ENCODE data around the gene JAGN1. TPM values are rescaled to one million over a fixed set of nuclear protein-coding genes. Genes with fewer than 3 reads are reported as not detected.

JAGN1 gene
- total RNA-seq, 1 donor from 2014 or later = 32.7 TPM

DNA sequence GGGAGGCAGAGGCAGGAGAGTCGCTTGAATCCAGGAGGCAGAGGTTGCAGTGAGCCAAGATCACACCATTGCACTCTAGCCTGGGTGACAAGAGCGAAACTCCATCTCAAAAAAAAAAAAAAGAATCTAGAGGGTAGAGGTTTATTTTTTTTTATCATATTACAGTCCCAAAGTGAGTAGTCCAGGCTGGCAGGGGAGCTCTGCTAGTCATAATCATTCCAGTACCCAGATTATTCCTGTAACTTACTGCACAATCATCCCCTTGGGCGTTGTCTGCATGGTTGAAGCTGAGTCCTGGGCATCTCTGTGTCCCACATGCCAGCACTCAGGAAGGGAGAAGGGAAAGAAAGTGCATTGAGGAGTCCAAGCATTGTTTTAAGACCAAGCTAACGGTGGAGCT is 51.8 kb downstream of the JAGN1 start:
- Histone ChIP-seq H2AFZ (replicated peaks) (no peak overlapping the region), H3F3A (ENCODE audit: low read depth) (peaks cover 17% of the 10 kb centered on the region), H3K9me3 (ENCODE audit: low read depth) (no peaks in the 10 kb centered on the region), H3K4me3 (no peak overlapping the region), H3K4me1 (peaks cover under 1% of the 10 kb centered on the region), H3K4me2 (no peak overlapping the region), H3K27ac (no peak overlapping the region), H3K27me3 (no peaks in the 10 kb centered on the region), H3K9ac (no peak overlapping the region), H3K36me3 (no peaks in the 10 kb centered on the region), H4K20me1 (ENCODE audit: low read depth) (no peaks in the 10 kb centered on the region), H3K79me2 (ENCODE audit: low read depth) (no peaks in the 10 kb centered on the region)
- TF ChIP-seq EZH2 (IDR thresholded peaks at IDR 0.05) (no peak), EZH2phosphoT487 (IDR thresholded peaks at IDR 0.05) (no peak)
- TF ChIP-seq, protein P1, sequence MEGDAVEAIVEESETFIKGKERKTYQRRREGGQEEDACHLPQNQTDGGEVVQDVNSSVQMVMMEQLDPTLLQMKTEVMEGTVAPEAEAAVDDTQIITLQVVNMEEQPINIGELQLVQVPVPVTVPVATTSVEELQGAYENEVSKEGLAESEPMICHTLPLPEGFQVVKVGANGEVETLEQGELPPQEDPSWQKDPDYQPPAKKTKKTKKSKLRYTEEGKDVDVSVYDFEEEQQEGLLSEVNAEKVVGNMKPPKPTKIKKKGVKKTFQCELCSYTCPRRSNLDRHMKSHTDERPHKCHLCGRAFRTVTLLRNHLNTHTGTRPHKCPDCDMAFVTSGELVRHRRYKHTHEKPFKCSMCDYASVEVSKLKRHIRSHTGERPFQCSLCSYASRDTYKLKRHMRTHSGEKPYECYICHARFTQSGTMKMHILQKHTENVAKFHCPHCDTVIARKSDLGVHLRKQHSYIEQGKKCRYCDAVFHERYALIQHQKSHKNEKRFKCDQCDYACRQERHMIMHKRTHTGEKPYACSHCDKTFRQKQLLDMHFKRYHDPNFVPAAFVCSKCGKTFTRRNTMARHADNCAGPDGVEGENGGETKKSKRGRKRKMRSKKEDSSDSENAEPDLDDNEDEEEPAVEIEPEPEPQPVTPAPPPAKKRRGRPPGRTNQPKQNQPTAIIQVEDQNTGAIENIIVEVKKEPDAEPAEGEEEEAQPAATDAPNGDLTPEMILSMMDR (IDR thresholded peaks at IDR 0.05) = no peak
- H3K4me1 Mint-ChIP-seq = peaks cover 11% of the 10 kb centered on the region
- no peaks in the 10 kb centered on the region for H3K9me3 Mint-ChIP-seq
- H3K27ac Mint-ChIP-seq = no peak overlapping the region
- no peak overlapping the region for H3K4me3 Mint-ChIP-seq
- peaks cover 8% of the 10 kb centered on the region for H3K36me3 Mint-ChIP-seq
- peaks cover 7% of the 10 kb centered on the region for H3K27me3 Mint-ChIP-seq (ENCODE audit: insufficient read depth, low read depth)
- DNase-seq (ENCODE audit: low spot score) = no peak

DNA sequence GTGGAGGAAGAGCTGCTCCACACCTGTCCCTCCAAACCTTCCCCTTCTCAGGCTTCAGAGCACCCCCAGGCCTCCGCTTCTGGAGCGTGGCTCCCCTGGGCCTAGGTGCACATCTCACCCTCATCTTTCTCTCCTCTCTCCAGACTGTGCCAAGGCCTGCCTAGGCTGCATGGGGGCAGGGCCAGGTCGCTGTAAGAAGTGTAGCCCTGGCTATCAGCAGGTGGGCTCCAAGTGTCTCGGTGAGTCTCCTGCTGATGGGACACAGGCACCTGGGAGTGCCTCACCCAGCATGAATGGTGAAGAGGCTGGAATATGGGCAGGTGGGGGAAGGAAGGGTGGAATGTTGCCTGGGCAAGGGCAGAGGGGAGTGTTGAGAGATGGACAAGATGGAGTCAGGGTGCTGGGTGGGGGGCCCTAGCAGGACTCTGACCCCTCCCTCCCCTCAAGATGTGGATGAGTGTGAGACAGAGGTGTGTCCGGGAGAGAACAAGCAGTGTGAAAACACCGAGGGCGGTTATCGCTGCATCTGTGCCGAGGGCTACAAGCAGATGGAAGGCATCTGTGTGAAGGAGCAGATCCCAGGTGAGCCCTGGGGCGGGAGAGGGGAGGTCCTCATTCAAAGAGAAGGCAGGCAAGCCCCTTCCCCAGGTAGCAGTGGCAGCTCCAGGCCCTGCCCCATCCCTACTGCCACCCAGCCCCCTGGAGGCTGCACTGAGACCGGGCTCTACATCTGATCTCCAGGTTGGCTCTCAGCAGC is 52.7 kb downstream of the JAGN1 start:
- Mint-ChIP-seq H3K27ac (no peak overlapping the region), H3K36me3 (peaks cover 6% of the 10 kb centered on the region), H3K27me3 (ENCODE audit: insufficient read depth, low read depth) (peaks cover 9% of the 10 kb centered on the region), H3K9me3 (no peaks in the 10 kb centered on the region), H3K4me1 (peaks cover 9% of the 10 kb centered on the region), H3K4me3 (no peak overlapping the region)
- Histone ChIP-seq H3K27ac (no peak overlapping the region), H3K9me3 (ENCODE audit: low read depth) (no peaks in the 10 kb centered on the region), H4K20me1 (ENCODE audit: low read depth) (peaks cover 8% of the 10 kb centered on the region), H3K79me2 (ENCODE audit: low read depth) (no peaks in the 10 kb centered on the region), H3K4me2 (no peak overlapping the region), H3K9ac (no peak overlapping the region), H3F3A (ENCODE audit: low read depth) (peaks cover 23% of the 10 kb centered on the region), H3K27me3 (peaks cover 5% of the 10 kb centered on the region), H3K4me1 (peaks cover 6% of the 10 kb centered on the region), H2AFZ (replicated peaks) (no peak overlapping the region), H3K4me3 (no peak overlapping the region), H3K36me3 (no peaks in the 10 kb centered on the region)
- TF ChIP-seq EZH2 (IDR thresholded peaks at IDR 0.05) = no peak
- TF ChIP-seq, protein P1 (IDR thresholded peaks at IDR 0.05) = no peak
- TF ChIP-seq EZH2phosphoT487 (IDR thresholded peaks at IDR 0.05) = no peak
- DNase-seq (ENCODE audit: low spot score) = no peak

Small RNAs within 50 kb of the gene (small RNA-seq; reads per million reads assigned to genes)
- not detected for gene RNU6-882P

Other genes with a start within 250 kb of the JAGN1 start
- 22.6 and 41.8 TPM in 2 replicates for gene MTMR14, start 241.1 kb upstream of the JAGN1 start, total RNA-seq (ENCODE audit: low replicate concordance)
- 0.43 TPM in 1 of 2 replicates, not detected in the other for gene CPNE9, start 186.8 kb upstream of the JAGN1 start, total RNA-seq (ENCODE audit: low replicate concordance)
- 12.1 and 17.5 TPM in 2 replicates for gene BRPF1, start 158.9 kb upstream of the JAGN1 start, total RNA-seq (ENCODE audit: low replicate concordance)
- gene OGG1, start 140.7 kb upstream of the JAGN1 start, total RNA-seq (ENCODE audit: low replicate concordance) = 15.8 and 33.8 TPM in 2 replicates
- 24.9 and 32.4 TPM in 2 replicates for gene CAMK1, start 120.7 kb upstream of the JAGN1 start, total RNA-seq (ENCODE audit: low replicate concordance)
- gene TADA3, start 98.1 kb upstream of the JAGN1 start, total RNA-seq (ENCODE audit: low replicate concordance) = 50.8 and 86.3 TPM in 2 replicates
- 126 and 146 TPM in 2 replicates for gene ARPC4, start 97.5 kb upstream of the JAGN1 start, total RNA-seq (ENCODE audit: low replicate concordance)
- 15.0 and 36.1 TPM in 2 replicates for gene TTLL3, start 80.3 kb upstream of the JAGN1 start, total RNA-seq (ENCODE audit: low replicate concordance)
- gene RPUSD3, start 46.6 kb upstream of the JAGN1 start, total RNA-seq (ENCODE audit: low replicate concordance) = 30.5 and 50.2 TPM in 2 replicates
- gene CIDEC, start 10.4 kb upstream of the JAGN1 start, total RNA-seq (ENCODE audit: low replicate concordance) = not detected in 2 replicates
- gene IL17RE, start 12.2 kb downstream of the JAGN1 start, total RNA-seq (ENCODE audit: low replicate concordance) = 0.56 TPM in 1 of 2 replicates, not detected in the other
- gene IL17RC, start 26.5 kb downstream of the JAGN1 start, total RNA-seq (ENCODE audit: low replicate concordance) = 3.1 and 6.5 TPM in 2 replicates
- gene CRELD1, start 43.2 kb downstream of the JAGN1 start, total RNA-seq (ENCODE audit: low replicate concordance) = 14.1 and 28.7 TPM in 2 replicates
- 2.6 and 11.6 TPM in 2 replicates for gene PRRT3, start 61.8 kb downstream of the JAGN1 start, total RNA-seq (ENCODE audit: low replicate concordance)
- 37.1 and 50.2 TPM in 2 replicates for gene EMC3, start 96.2 kb downstream of the JAGN1 start, total RNA-seq (ENCODE audit: low replicate concordance)
- 85.0 and 117 TPM in 2 replicates for gene FANCD2, start 135.8 kb downstream of the JAGN1 start, total RNA-seq (ENCODE audit: low replicate concordance)
- not detected in 2 replicates for gene FANCD2OS, start 217.6 kb downstream of the JAGN1 start, total RNA-seq (ENCODE audit: low replicate concordance)
- 123 and 133 TPM in 2 replicates for gene BRK1, start 225.1 kb downstream of the JAGN1 start, total RNA-seq (ENCODE audit: low replicate concordance)